ENCODE measurements around the gene SLC2A4.

- TF ChIP-seq POLR2AphosphoS5 (IDR thresholded peaks at IDR 0.05): no peak
- TF ChIP-seq CTCF (IDR thresholded peaks at IDR 0.05): no peak
- TF ChIP-seq EP300 (IDR thresholded peaks at IDR 0.05): no peak
- no peak for TF ChIP-seq POLR2A (IDR thresholded peaks at IDR 0.05)
Measured at GRCh38 chr17:7313890-7314718, 32.6 kb downstream of the SLC2A4 start.
